ENCODE measurements around the gene LRRC2. TPM values are rescaled to one million over a fixed set of nuclear protein-coding genes. Genes with fewer than 3 reads are reported as not detected.

Gene LRRC2
- total RNA-seq, 4 donors from 2014 or later, result 0.62 to 2.0 (median 1.1) TPM; not detected in 1

GRCh38 chr3:46489381-46489780, 76.7 kb downstream of the LRRC2 start:
- TF ChIP-seq EP300 (IDR thresholded peaks at IDR 0.05), result no peak
- TF ChIP-seq POLR2A (IDR thresholded peaks at IDR 0.05), result no peak
- TF ChIP-seq POLR2AphosphoS5 (IDR thresholded peaks at IDR 0.05), result no peak
- no peak for TF ChIP-seq CTCF (IDR thresholded peaks at IDR 0.05)
- no peak for ATAC-seq
- no peak overlapping the region for H3K27ac ChIP-seq

GRCh38 chr3:46488735-46489361, 77.3 kb downstream of the LRRC2 start:
- no peak overlapping the region for H3K4me3 ChIP-seq
- H3K27me3 ChIP-seq, result peaks cover 28% of the 10 kb centered on the region
- peak; percentile 82 for ATAC-seq
- no peaks in the 10 kb centered on the region for H3K9me3 ChIP-seq
- no peak overlapping the region for H3K27ac ChIP-seq
- WGBS, 2 donors (ENCODE audit: low coverage in 1 of 2), result 0% methylated on average over 7 to 8 of the region's 26 CpGs
- no peaks in the 10 kb centered on the region for H3K36me3 ChIP-seq
- TF ChIP-seq EP300 (IDR thresholded peaks at IDR 0.05) (no peak), CTCF (IDR thresholded peaks at IDR 0.05) (peak; percentile 71 to 91 (median 86))
- H3K4me1 ChIP-seq, result peaks cover 0 to 7% (median 4%) of the 10 kb centered on the region in 3 donors

More at GRCh38 chr3:46489381-46489780, 76.7 kb downstream of the LRRC2 start:
- H3K36me3 ChIP-seq, result no peaks in the 10 kb centered on the region
- H3K4me3 ChIP-seq, result no peak overlapping the region
- no CpG with 5 or more reads among the region's 4 CpGs for WGBS, 2 donors (ENCODE audit: low coverage in 1 of 2)
- H3K9me3 ChIP-seq, result no peaks in the 10 kb centered on the region
- H3K4me1 ChIP-seq, result peaks cover 0 to 7% (median 4%) of the 10 kb centered on the region in 3 donors
- peaks cover 24% of the 10 kb centered on the region for H3K27me3 ChIP-seq

- ATAC-seq, result no peak
- Histone ChIP-seq H3K4me3 (no peak overlapping the region), H3K36me3 (no peaks in the 10 kb centered on the region), H3K9me3 (no peaks in the 10 kb centered on the region), H3K27me3 (peaks cover 36% of the 10 kb centered on the region), H3K4me1 (peaks cover 0 to 7% (median 4%) of the 10 kb centered on the region in 3 donors), H3K27ac (no peak overlapping the region)
- TF ChIP-seq POLR2A (IDR thresholded peaks at IDR 0.05) (no peak), EP300 (IDR thresholded peaks at IDR 0.05) (no peak), CTCF (IDR thresholded peaks at IDR 0.05) (no peak), POLR2AphosphoS5 (IDR thresholded peaks at IDR 0.05) (no peak)
- 88% methylated on average over 3 to 4 of the region's 4 CpGs for WGBS, 2 donors (ENCODE audit: low coverage in 1 of 2)
These were observed 80.3 kb downstream of the LRRC2 start for GRCh38 chr3:46485779-46486175.

GRCh38 chr3:46484911-46485778, 81.0 kb downstream of the LRRC2 start:
- WGBS, 2 donors (ENCODE audit: low coverage in 1 of 2), result no CpG with 5 or more reads among the region's 10 CpGs
- no peak overlapping the region for H3K27ac ChIP-seq
- peaks cover 43% of the 10 kb centered on the region for H3K27me3 ChIP-seq
- no peak for TF ChIP-seq POLR2A (IDR thresholded peaks at IDR 0.05)
- TF ChIP-seq CTCF (IDR thresholded peaks at IDR 0.05), result no peak
- TF ChIP-seq POLR2AphosphoS5 (IDR thresholded peaks at IDR 0.05), result no peak
- TF ChIP-seq EP300 (IDR thresholded peaks at IDR 0.05), result no peak
- H3K4me1 ChIP-seq, result peaks cover 0 to 7% (median 4%) of the 10 kb centered on the region in 3 donors
- no peaks in the 10 kb centered on the region for H3K36me3 ChIP-seq
- no peak for ATAC-seq
- no peaks in the 10 kb centered on the region for H3K9me3 ChIP-seq
- no peak overlapping the region for H3K4me3 ChIP-seq
